GF-D8 (cell line): ENCODE measurements around the gene ABCA9.
"Not testable (repeated sequence)": the region's sequence is repeated elsewhere in the genome, so short reads cannot be mapped to it uniquely, and the experiment has no call there.

Experiments
- DNase-seq: peaks from one replicate; lab custom pipeline; 2025; lab: John Stamatoyannopoulos, UW

Gene ABCA9

GRCh38 chr17:68955181-68955841 is 105.4 kb downstream of the ABCA9 start, which contains the start of gene ABCA8:
TSS of gene ABCA8 (minus strand) at chr17:68955392. CDS start at chr17:68942034, 13,358 bp downstream.
- no peak for DNase-seq

- no peak for DNase-seq
Measured at GRCh38 chr17:68954146-68954896, 106.4 kb downstream of the ABCA9 start.

- DNase-seq, result no peak
Measured at GRCh38 chr17:68953340-68953997, 107.3 kb downstream of the ABCA9 start.

GRCh38 chr17:68950725-68951124 is 110.0 kb downstream of the ABCA9 start:
- no peak for DNase-seq

- DNase-seq, result not testable (repeated sequence)
Measured at GRCh38 chr17:68947868-68948267, 112.9 kb downstream of the ABCA9 start.

GRCh38 chr17:68944435-68945035 is 116.2 kb downstream of the ABCA9 start:
- no peak for DNase-seq

- not testable (repeated sequence) for DNase-seq
Measured at GRCh38 chr17:68943812-68944182, 116.9 kb downstream of the ABCA9 start.

- no peak for DNase-seq
Measured at GRCh38 chr17:68943123-68943811, 117.5 kb downstream of the ABCA9 start.

- DNase-seq, result no peak
Measured at GRCh38 chr17:68942389-68942788, 118.3 kb downstream of the ABCA9 start.

- no peak for DNase-seq
Measured at GRCh38 chr17:68941761-68942160, 119.0 kb downstream of the ABCA9 start.

- no peak for DNase-seq
Measured at GRCh38 chr17:68939195-68939594, 121.5 kb downstream of the ABCA9 start.

GRCh38 chr17:68937890-68938514 is 122.7 kb downstream of the ABCA9 start:
- DNase-seq, result no peak

GRCh38 chr17:68927516-68927915 is 133.2 kb downstream of the ABCA9 start:
- DNase-seq, result no peak

GRCh38 chr17:68924793-68925720 is 135.7 kb downstream of the ABCA9 start:
- no peak for DNase-seq
